H1 (cell line): ENCODE measurements around the gene MORC2. TPM values are rescaled to one million over a fixed set of nuclear protein-coding genes. Genes with fewer than 3 reads are reported as not detected.
A peak's percentile ranks its signal among the peaks of the same experiment; 100 is the strongest.

ENCODE experiments used
- CTCF ChIA-PET: fragments of 300-600 bp; sonication (Branson Sonifier 250); formaldehyde crosslinking; loops from one replicate; lab custom pipeline; 2021; ENCODE audit not compliant: partially characterized antibody; lab: Charles Lee
- POLR2A ChIA-PET: fragments of 300-600 bp; sonication (Branson Sonifier 250); formaldehyde crosslinking; loops from one replicate; lab custom pipeline; 2021; ENCODE audit warnings: inconsistent platforms; ENCODE audit not compliant: partially characterized antibody; lab: Charles Lee
- DNase-seq, 2 experiments: peaks; one replicate each; pipeline versions ENCODE4 v3.0.0 to v3.0.0-alpha.2; 2010 to 2022; ENCODE audit warnings: low spot score in 2 of 2, low read depth in 1 of 2, mixed read lengths in 1 of 2
- FAIRE-seq: peaks from 2 replicates; lab custom pipeline; 2011; peaks lifted over from hg19 to GRCh38; lab: Jason Lieb, UNC
- H2AFZ ChIP-seq: 2 replicates; pipeline ENCODE4 v1.8.1; 2012; ENCODE audit warnings: low read length, inconsistent platforms
- H2AK5ac ChIP-seq: 2 replicates; pipeline ENCODE4 v1.6.1; 2013; ENCODE audit warnings: low read depth, low read length
- H2BK120ac ChIP-seq: replicated peaks from 2 replicates; pipeline ENCODE3; 2013; ENCODE audit warnings: low read depth, low read length, inconsistent platforms
- H2BK12ac ChIP-seq: 2 replicates; pipeline ENCODE4 v1.6.1; 2013; ENCODE audit warnings: low read depth, low read length
- H2BK15ac ChIP-seq: 2 replicates; pipeline ENCODE4 v1.6.1; 2013; ENCODE audit warnings: low read length
- H2BK20ac ChIP-seq: 2 replicates; pipeline ENCODE4 v1.6.1; 2013; ENCODE audit warnings: low read length
- H2BK5ac ChIP-seq: 2 replicates; pipeline ENCODE4 v1.6.1; 2013; ENCODE audit warnings: low read depth, low read length
- H3K14ac ChIP-seq: 2 replicates; pipeline ENCODE4 v1.6.1; 2013; ENCODE audit warnings: inconsistent platforms; ENCODE audit not compliant: insufficient read length
- H3K18ac ChIP-seq: 2 replicates; pipeline ENCODE4 v1.6.1; 2013; ENCODE audit warnings: low read length; ENCODE audit errors: extremely low read depth
- H3K23ac ChIP-seq: 2 replicates; pipeline ENCODE4 v1.6.1; 2013; ENCODE audit warnings: inconsistent platforms; ENCODE audit not compliant: insufficient read length
- H3K23me2 ChIP-seq: 2 replicates; pipeline ENCODE4 v1.6.1; 2013; ENCODE audit warnings: low read depth, low read length
- H3K27ac ChIP-seq: 2 replicates; pipeline ENCODE4 v1.6.1; 2011; ENCODE audit warnings: low read depth, low read length, inconsistent platforms
- H3K27me3 ChIP-seq, 4 experiments: replicated peaks in 1 of 4; 1 replicate in 1 of 4; 2 replicates in 3 of 4; pipeline versions ENCODE4 v1.6.1 to v1.8.1; 2011 to 2013; ENCODE audit warnings: low read length in 3 of 4, mild to moderate bottlenecking in 3 of 4, inconsistent platforms in 2 of 4, mixed read lengths in 2 of 4, moderate library complexity in 1 of 4; ENCODE audit not compliant: control insufficient read depth in 3 of 4, insufficient read depth in 3 of 4; ENCODE audit errors: extremely low read depth in 1 of 4
- H3K36me3 ChIP-seq, 4 experiments: 2 replicates each; pipeline versions ENCODE4 v1.6.1 to v1.8.1; 2011 to 2013; ENCODE audit warnings: mild to moderate bottlenecking in 4 of 4, low read length in 3 of 4, moderate library complexity in 2 of 4, control low read depth in 1 of 4, inconsistent platforms in 1 of 4; ENCODE audit not compliant: insufficient read depth in 4 of 4, control insufficient read depth in 2 of 4
- H3K4ac ChIP-seq: replicated peaks from 2 replicates; pipeline ENCODE3; 2013; ENCODE audit warnings: low read length, low read depth, mixed read lengths, inconsistent platforms; ENCODE audit not compliant: insufficient read length
- H3K4me1 ChIP-seq, 4 experiments: replicated peaks in 1 of 4; 1 replicate in 1 of 4; 2 replicates in 3 of 4; pipeline versions ENCODE4 v1.6.1 to v1.8.1; 2011 to 2013; ENCODE audit warnings: low read length in 3 of 4, inconsistent platforms in 2 of 4, mixed read lengths in 1 of 4; ENCODE audit not compliant: insufficient read depth in 4 of 4, control insufficient read depth in 3 of 4
- H3K4me2 ChIP-seq, 2 experiments: 2 replicates each; pipeline versions ENCODE4 v1.6.1 to v1.8.1; 2011 to 2013; ENCODE audit warnings: low read depth in 2 of 2, low read length in 2 of 2, control low read depth in 1 of 2, inconsistent platforms in 1 of 2, mild to moderate bottlenecking in 1 of 2; ENCODE audit not compliant: insufficient read depth in 1 of 2
- H3K4me3 ChIP-seq, 4 experiments: fragments of 200-600, 300-600 bp in 1 of 4; sonication (generic), shearing (Covaris generic), sonication (Bioruptor Twin) in 1 of 4; 2 replicates each; pipeline versions ENCODE4 v1.5.1 to v1.8.1; 2011 to 2016; ENCODE audit warnings: low read length in 4 of 4, low read depth in 3 of 4, control low read depth in 2 of 4, inconsistent platforms in 2 of 4, mild to moderate bottlenecking in 2 of 4, mixed read lengths in 1 of 4, moderate library complexity in 1 of 4; ENCODE audit not compliant: insufficient read depth in 2 of 4; ENCODE audit errors: extremely low read depth in 1 of 4
- H3K56ac ChIP-seq: replicated peaks from 2 replicates; pipeline ENCODE3; 2013; ENCODE audit warnings: low read depth, mild to moderate bottlenecking, mixed read lengths, low read length, inconsistent platforms; ENCODE audit not compliant: insufficient read length
- H3K79me1 ChIP-seq: 2 replicates; pipeline ENCODE4 v1.6.1; 2013; ENCODE audit warnings: low read depth, low read length, control low read depth
- H3K79me2 ChIP-seq, 2 experiments: 2 replicates each; pipeline versions ENCODE4 v1.6.1 to v1.8.1; 2012 to 2013; ENCODE audit warnings: low read length in 2 of 2, mild to moderate bottlenecking in 2 of 2, inconsistent platforms in 1 of 2; ENCODE audit not compliant: insufficient read depth in 2 of 2, control insufficient read depth in 1 of 2
- H3K9ac ChIP-seq, 4 experiments: replicated peaks in 1 of 4; 1 replicate in 1 of 4; 2 replicates in 3 of 4; pipeline versions ENCODE4 v1.6.1 to v1.8.1; 2011 to 2013; ENCODE audit warnings: low read depth in 3 of 4, low read length in 3 of 4, control low read depth in 2 of 4, mild to moderate bottlenecking in 2 of 4, moderate library complexity in 2 of 4, inconsistent platforms in 1 of 4; ENCODE audit errors: extremely low read depth in 1 of 4
- H3K9me3 ChIP-seq, 2 experiments: 2 replicates each; pipeline versions ENCODE4 v1.6.1 to v1.8.1; 2012 to 2013; ENCODE audit warnings: mild to moderate bottlenecking in 2 of 2, moderate library complexity in 2 of 2, control low read depth in 1 of 2, inconsistent platforms in 1 of 2, low read depth in 1 of 2, low read length in 1 of 2, mixed read lengths in 1 of 2; ENCODE audit not compliant: insufficient read depth in 2 of 2
- H4K20me1 ChIP-seq, 2 experiments: replicated peaks in 1 of 2; 2 replicates each; pipeline versions ENCODE3 to v1.8.1; 2011 to 2013; ENCODE audit warnings: inconsistent platforms in 2 of 2, low read length in 2 of 2, mild to moderate bottlenecking in 1 of 2; ENCODE audit not compliant: insufficient read depth in 2 of 2, control insufficient read depth in 1 of 2
- H4K5ac ChIP-seq: 2 replicates; pipeline ENCODE4 v1.6.1; 2013; ENCODE audit warnings: low read length, low read depth, mixed read lengths, inconsistent platforms; ENCODE audit not compliant: insufficient read length
- H4K8ac ChIP-seq: 2 replicates; pipeline ENCODE4 v1.8.0; 2013; ENCODE audit warnings: mild to moderate bottlenecking, moderate library complexity, low read length, inconsistent platforms; ENCODE audit not compliant: insufficient read depth; ENCODE audit errors: extremely low read depth
- H4K91ac ChIP-seq: replicated peaks from 2 replicates; pipeline ENCODE3; 2013; ENCODE audit warnings: low read length, mixed read lengths, inconsistent platforms; ENCODE audit not compliant: insufficient read length
- BCL11A ChIP-seq, 2 experiments: IDR thresholded peaks; one replicate each; pipeline ENCODE4 v1.6.1; 2011; ENCODE audit warnings: low read depth in 2 of 2, low read length in 2 of 2, mild to moderate bottlenecking in 2 of 2
- BRCA1 ChIP-seq: IDR thresholded peaks from 2 replicates; pipeline ENCODE4 v1.6.1; 2012; ENCODE audit warnings: low read depth, low read length, improper control_type of control experiment
- CBX5 ChIP-seq: fragments of 300-800, 300-1000 bp; sonication (generic); IDR thresholded peaks from 2 replicates; pipeline ENCODE4 v1.7.1; 2016; ENCODE audit warnings: antibody characterized with exemption, low read length, low read depth
- CREB1 ChIP-seq: IDR thresholded peaks from 2 replicates; pipeline ENCODE4 v1.6.1; 2012; ENCODE audit warnings: inconsistent platforms
- CTBP2 ChIP-seq: IDR thresholded peaks from 2 replicates; pipeline ENCODE4 v1.7.0; 2011; ENCODE audit warnings: borderline replicate concordance, mild to moderate bottlenecking, moderate library complexity, mixed read lengths, low read length; ENCODE audit not compliant: insufficient read depth, insufficient read length
- KDM1A ChIP-seq: fragments of 200-600, 300-600 bp; sonication (generic); IDR thresholded peaks from 2 replicates; pipeline ENCODE4 v1.7.1; 2016; ENCODE audit warnings: mild to moderate bottlenecking, low read length, borderline replicate concordance
- NANOG ChIP-seq: IDR thresholded peaks from 2 replicates; pipeline ENCODE4 v1.6.1; 2011; ENCODE audit warnings: low read length, low read depth, mild to moderate bottlenecking, inconsistent platforms; ENCODE audit not compliant: insufficient read depth, poor library complexity, severe bottlenecking
- POLR2A ChIP-seq, 2 experiments: IDR thresholded peaks; 1 replicate in 1 of 2; 2 replicates in 1 of 2; pipeline ENCODE4 v1.6.1; 2011; ENCODE audit warnings: low read depth in 2 of 2, low read length in 2 of 2, mild to moderate bottlenecking in 2 of 2; ENCODE audit errors: control extremely low read depth in 1 of 2
- RXRA ChIP-seq: IDR thresholded peaks from 2 replicates; pipeline ENCODE4 v1.6.1; 2011; ENCODE audit warnings: low read depth, mild to moderate bottlenecking, low read length, moderate library complexity; ENCODE audit not compliant: insufficient read depth
- SIRT6 ChIP-seq: IDR thresholded peaks from one replicate; pipeline ENCODE4 v1.7.1; 2012; ENCODE audit warnings: low read length, inconsistent platforms
- SP1 ChIP-seq: IDR thresholded peaks from 2 replicates; pipeline ENCODE4 v1.6.1; 2011; ENCODE audit warnings: low read depth, low read length
- SRF ChIP-seq: IDR thresholded peaks from 2 replicates; pipeline ENCODE4 v1.6.1; 2011; ENCODE audit warnings: mild to moderate bottlenecking, low read depth, low read length, moderate library complexity
- TAF1 ChIP-seq: IDR thresholded peaks from 2 replicates; pipeline ENCODE4 v1.6.1; 2011; ENCODE audit warnings: mild to moderate bottlenecking, low read depth, low read length
- WGBS, 2 experiments: shearing (Covaris generic) in 1 of 2; methylation state at CpG; one replicate each; pipeline versions ENCODE4 v1.1.6 to v1.1.7; 2013 to 2015; ENCODE audit warnings: low lambda C conversion rate in 2 of 2, mixed read lengths in 2 of 2, inconsistent platforms in 1 of 2, low coverage in 1 of 2, missing lambda C conversion rate in 1 of 2; ENCODE audit not compliant: insufficient replicate concordance in 2 of 2, insufficient coverage in 1 of 2, insufficient read length in 1 of 2; ENCODE audit errors: extremely low coverage in 1 of 2, missing lambda C conversion rate in 1 of 2; 5-methylcytosine and 5-hydroxymethylcytosine counted together
- polyA plus RNA-seq, 7 experiments: library from polyadenylated mRNA; depleted of rRNA in 3 of 7; stranded (reverse) in 5 of 7; unstranded in 2 of 7; fragments of >200 nt in 5 of 7; fragments of 200-250 nt in 2 of 7; gene quantifications; 1 replicate in 5 of 7; 2 replicates in 1 of 7; 4 replicates in 1 of 7; pipeline versions ENCODE4 v1.2.1 to v1.2.3, GENCODE V29; 2011 to 2013; ENCODE audit warnings: missing spikeins in 2 of 7, mixed read lengths in 2 of 7
- total RNA-seq: library from RNA; stranded (reverse); fragmentation: NEBNext Ultra II Directional; extraction: Animal tissue kit (Norgen Biotek cat#: 25700); gene quantifications from 2 replicates; pipeline ENCODE4 v1.2.1, GENCODE V29; 2021

MORC2 gene
- total and polyA plus RNA-seq, 2 of the 8 experiments (the other 6 are each of a cell fraction or from before 2014, with no cell fraction given): 15.4 to 68.0 TPM

GRCh38 chr22:30985561-30986208, 17.1 kb upstream of the MORC2 start:
- no peaks in the 10 kb centered on the region for H3K27me3 ChIP-seq
- peaks cover 0 to 2% of the 10 kb centered on the region in 2 experiments for H4K20me1 ChIP-seq
- H2BK20ac ChIP-seq: no peak overlapping the region
- ChIA-PET CTCF (interaction anchor here (0.7 kb wide), 1 partner anchor 47 kb away, joined by 3 read pairs; no protein-coding TSS in a partner anchor), POLR2A (interaction anchor here (9.7 kb wide), 1 partner anchor 17 kb away, joined by 86 read pairs; the partner anchor contains the start of genes MORC2 and TUG1)
- TF ChIP-seq CREB1 (no peak), KDM1A (no peak), SRF (no peak), SIRT6 (no peak), BCL11A (IDR thresholded peaks at IDR 0.05; ENCODE audit: low read depth in 2 of 2, low read length in 2 of 2) (no peak), SP1 (no peak), BRCA1 (no peak), POLR2A (IDR thresholded peaks at IDR 0.05; ENCODE audit: control extremely low read depth in 1 of 2, low read depth in 2 of 2, low read length in 2 of 2) (no peak), RXRA (no peak), CBX5 (no peak), CTBP2 (no peak), NANOG (no peak), TAF1 (no peak)
- H3K23me2 ChIP-seq: no peaks in the 10 kb centered on the region
- no peak overlapping the region for H3K56ac ChIP-seq
- no peak overlapping the region for H2AK5ac ChIP-seq
- H3K36me3 ChIP-seq: no peaks in the 10 kb centered on the region; a peak in 1 of 8 replicates
- no peak overlapping the region for H3K18ac ChIP-seq
- no peaks in the 10 kb centered on the region for H3K79me2 ChIP-seq
- H3K14ac ChIP-seq: no peak overlapping the region
- H4K5ac ChIP-seq: no peak overlapping the region
- no peak overlapping the region for H3K23ac ChIP-seq
- H3K79me1 ChIP-seq: peaks cover 2% of the 10 kb centered on the region; the same call in 1 of the 2 replicates
- H3K9ac ChIP-seq: no peak overlapping the region
- H3K9me3 ChIP-seq: peaks cover 4 to 5% of the 10 kb centered on the region in 2 experiments; a peak in 3 of 4 replicates
- no peak overlapping the region for H2BK15ac ChIP-seq
- H4K91ac ChIP-seq: no peak overlapping the region
- H4K8ac ChIP-seq: no peak overlapping the region
- no peak overlapping the region for H3K4me3 ChIP-seq
- H2BK12ac ChIP-seq: no peak overlapping the region
- peak overlapping the region in 1 of 2 experiments; percentile 31; a peak in 1 of 4 replicates for H3K4me2 ChIP-seq
- no peak for DNase-seq
- 83% methylated on average over 4 of the region's 4 CpGs; no CpG with 5 or more reads in 1 of the 2 experiments for WGBS, 2 experiments
- H2AFZ ChIP-seq: no peak overlapping the region
- no peak overlapping the region for H3K27ac ChIP-seq
- H2BK120ac ChIP-seq: no peak overlapping the region
- H3K4me1 ChIP-seq: peaks cover 0 to 5% (median 2%) of the 10 kb centered on the region in 4 experiments; a peak in 2 of 7 replicates
- H3K4ac ChIP-seq: no peak overlapping the region
- H2BK5ac ChIP-seq: no peak overlapping the region
- peak; percentile 50 for FAIRE-seq
